NCI-H748 (cell line): ENCODE measurements around the gene LMBR1.

Source experiments
- DNase-seq: peaks from one replicate; lab custom pipeline; 2025; ENCODE audit not compliant: unreplicated experiment; lab: John Stamatoyannopoulos, UW

The LMBR1 gene

GRCh38 chr7:156634117-156634516 is 258.9 kb downstream of the LMBR1 start:
- no peak for DNase-seq

- no peak for DNase-seq
These were observed 263.1 kb downstream of the LMBR1 start for GRCh38 chr7:156629873-156630272.

- no peak for DNase-seq
These were observed 264.4 kb downstream of the LMBR1 start for GRCh38 chr7:156628562-156628961.
